Limb (tissue), 2 donors: ENCODE data around the gene BLOC1S3.

Experiments
- DNase-seq, 2 donors: peaks; one replicate each; pipeline ENCODE4 v3.0.0-alpha.2; 2016; ENCODE audit errors: extremely low spot score in 2 of 2

BLOC1S3 gene

DNA sequence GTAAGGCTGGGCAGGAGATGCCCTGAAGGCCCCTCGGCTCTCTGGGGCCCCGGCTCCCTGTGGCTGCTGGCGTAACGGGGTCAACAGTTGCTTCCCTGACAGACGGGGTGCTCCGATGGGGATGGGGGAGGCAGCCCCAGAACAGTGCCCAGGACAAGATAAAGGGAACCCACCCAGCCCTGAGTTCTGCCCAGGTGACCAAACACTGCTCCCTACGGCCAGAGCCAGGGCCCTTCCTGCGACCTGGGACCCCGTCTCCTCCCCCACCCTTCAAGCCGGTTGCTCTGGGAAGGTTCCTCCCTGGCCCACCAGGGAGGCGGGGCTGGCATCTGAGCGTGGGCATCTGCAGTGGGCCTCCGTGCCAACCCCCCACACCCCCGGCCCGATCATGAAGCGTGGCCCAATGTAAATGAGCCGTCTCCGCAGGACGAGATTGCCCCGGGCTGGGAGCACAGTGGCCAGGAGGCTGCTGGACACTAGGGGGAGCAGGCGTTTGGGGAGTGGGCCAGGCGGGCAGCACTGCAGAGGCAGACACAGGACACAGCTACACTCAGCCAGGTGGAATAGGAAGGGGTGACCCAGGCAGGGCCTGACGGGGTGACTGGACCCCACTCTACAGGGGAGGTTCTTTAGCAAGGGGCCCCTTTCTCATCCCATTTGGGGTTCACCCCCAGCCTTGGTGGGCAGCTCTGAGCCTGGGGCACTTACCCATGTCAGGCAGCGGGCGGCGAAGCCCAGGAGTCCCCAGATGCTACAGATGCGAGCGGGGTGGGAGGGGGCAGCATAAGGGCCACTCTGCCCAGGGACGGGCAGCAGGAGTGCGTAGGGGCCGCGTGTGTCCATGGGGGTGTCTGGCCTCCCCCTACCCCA lies 16.6 kb upstream of the BLOC1S3 start:
- DNase-seq, result peak in 1 of 2 donors; percentile 23

DNA sequence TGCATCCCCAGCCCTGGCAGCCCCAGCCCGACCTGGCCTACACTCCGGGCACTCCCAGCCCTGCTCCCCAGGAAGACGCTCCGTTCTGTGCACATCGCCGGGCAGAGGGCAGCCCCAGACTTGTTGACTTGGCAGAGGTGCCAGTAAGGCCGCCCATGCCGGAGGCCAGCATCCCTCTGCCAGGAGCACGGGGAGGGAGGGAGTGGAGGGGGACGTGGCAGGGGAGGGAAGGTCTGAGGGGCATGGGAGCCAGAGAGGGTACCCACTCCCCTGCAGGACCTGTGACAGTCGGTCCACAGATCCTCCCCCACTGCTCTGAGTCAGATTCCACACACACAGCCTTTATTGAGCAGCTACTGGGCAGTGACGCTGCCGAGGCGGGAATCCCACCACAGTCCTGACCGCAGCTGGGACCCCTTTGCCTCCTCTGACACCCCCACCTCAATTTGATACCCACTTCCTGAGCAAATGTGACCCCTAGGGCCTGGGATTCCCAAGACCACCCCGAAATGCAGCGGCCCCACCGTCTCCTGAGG lies 15.9 kb upstream of the BLOC1S3 start:
- DNase-seq, result no peak

- DNase-seq, result peak in 1 of 2 donors; percentile 24
Observed at GRCh38 chr19:45163156-45163555, 15.4 kb upstream of the BLOC1S3 start.

DNA sequence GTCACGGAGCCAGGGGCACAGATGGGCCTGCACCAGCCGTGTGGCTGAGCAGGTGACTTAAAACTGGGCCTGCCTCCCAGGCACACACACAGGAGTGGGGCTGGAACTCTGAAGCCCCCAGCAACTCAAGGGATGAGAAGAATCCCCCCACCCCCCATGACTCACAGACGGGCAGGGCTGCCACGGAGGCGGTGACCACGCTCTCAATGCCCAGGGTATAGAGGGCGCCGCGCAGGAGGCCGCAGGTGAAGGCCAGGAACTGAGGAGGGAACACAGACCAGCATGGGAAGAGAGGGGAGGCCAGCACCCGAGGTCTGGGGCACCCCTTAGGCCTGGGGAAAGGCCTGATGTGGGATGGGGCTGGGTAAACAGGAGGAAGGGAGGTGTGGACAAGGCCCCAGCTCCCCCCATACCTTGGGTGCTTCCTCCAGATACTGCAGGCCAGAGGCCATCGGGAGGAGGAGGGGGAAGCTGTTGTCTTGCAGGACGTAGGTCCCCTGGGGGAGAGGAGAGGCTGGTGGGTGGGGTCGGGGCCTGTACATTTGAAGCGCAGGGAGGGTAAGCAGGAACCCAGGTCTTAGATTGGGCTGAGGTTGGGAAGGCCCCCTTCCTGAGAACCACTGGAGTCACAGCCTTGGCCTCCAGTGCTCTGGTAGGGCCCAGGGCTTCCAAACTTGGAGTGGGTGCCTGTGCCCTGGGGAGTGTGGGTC lies 14.7 kb upstream of the BLOC1S3 start:
- DNase-seq, result peak in 1 of 2 donors; percentile 24

DNA sequence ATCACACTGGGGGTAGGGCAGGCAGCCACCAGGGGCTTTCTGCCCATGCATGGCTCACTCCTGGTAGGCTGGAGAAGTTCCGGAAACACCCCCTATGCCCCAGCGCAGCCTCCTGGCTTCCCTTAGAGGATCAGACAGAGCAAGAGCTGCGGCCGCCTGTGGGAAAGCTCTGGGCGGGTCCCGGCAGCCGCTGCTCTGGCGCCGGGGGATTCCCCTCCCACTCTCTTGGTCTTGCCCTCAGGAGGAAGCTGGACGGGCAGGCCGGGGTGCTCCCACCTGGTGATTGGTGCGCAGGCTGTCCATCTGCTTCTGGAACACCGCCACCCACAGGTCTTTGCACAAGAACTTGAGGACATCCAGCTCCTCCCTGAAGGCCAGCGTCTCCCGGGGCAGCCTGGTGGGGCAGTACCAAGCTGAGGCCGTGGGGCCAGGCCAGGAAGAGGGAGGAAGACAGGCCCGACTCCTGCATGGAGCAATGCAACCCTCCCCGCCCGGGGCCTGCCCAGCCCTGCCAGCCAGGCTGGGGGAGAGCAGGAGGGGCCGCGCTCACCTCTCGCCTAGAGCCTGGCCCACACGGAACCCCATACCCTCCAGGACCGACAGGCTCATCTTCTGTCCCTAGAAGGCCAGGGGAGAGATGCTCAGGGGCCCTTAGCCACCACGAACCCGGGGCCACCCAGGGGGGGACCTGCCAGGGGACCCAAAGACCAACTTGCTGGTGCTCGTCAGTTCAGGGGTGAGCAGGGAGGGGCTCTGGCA lies 13.8 kb upstream of the BLOC1S3 start:
- peak in 1 of 2 donors; percentile 44 for DNase-seq

DNA sequence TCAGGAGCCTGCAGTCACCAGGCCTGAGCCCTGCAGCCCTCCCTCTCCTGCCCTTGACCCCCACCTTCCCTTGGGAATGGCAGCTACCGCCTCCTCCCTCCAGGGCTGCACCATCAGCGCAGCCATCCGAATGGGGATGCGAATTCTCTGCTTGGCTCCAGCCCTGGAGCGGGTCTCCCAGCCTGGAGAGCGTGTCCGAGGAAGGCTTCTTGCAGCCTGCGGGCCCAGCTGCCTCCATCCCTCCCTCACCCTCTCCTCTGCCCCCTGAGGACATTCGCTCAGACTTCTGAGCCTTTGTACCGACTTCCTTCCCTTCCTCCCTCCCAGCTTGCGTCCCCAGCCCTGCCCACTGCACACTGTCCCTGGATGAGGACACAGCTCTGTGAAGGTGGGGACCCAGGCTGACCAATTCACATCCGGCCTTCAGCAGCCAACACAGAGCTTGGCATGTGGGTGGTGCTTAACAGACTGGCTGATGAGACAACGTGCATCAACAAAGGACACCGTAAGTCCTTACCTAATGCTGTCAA lies 11.8 kb upstream of the BLOC1S3 start:
- DNase-seq, result peak in 1 of 2 donors; percentile 27

GRCh38 chr19:45168767-45169351 lies 9.7 kb upstream of the BLOC1S3 start:
- DNase-seq, result peak in 1 of 2 donors; percentile 21

- DNase-seq, result peak in 1 of 2 donors; percentile 20
Observed at GRCh38 chr19:45169602-45170001, 9.0 kb upstream of the BLOC1S3 start.

GRCh38 chr19:45170146-45171106 lies 8.2 kb upstream of the BLOC1S3 start:
- DNase-seq, result peak in 1 of 2 donors; percentile 20

- no peak for DNase-seq
Observed at GRCh38 chr19:45171211-45171623, 7.4 kb upstream of the BLOC1S3 start.

DNA sequence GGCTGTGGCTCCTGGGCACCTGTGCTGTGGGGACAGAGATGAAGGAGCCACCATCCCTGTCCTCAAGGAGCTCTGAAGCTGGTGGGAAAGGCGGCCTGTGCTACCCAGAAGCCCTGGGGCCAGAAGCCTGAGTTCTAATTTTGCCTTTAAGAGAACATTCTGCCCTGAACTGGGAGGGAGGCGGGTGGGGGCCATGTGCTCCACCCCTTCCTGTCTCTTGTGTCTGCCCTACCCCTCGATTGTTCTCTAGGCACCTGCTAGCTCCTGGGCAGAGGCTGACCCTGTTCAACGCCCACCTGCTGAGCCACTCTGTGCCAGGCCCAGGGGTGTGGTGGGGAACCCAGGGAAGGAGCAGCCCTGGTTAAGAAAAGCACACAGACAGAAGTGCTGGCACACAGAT lies 6.4 kb upstream of the BLOC1S3 start:
- DNase-seq, result no peak

- DNase-seq, result no peak
Observed at GRCh38 chr19:45172611-45173208, 5.9 kb upstream of the BLOC1S3 start.

GRCh38 chr19:45173816-45174215 lies 4.8 kb upstream of the BLOC1S3 start:
- DNase-seq, result no peak

- DNase-seq, result no peak
Observed at GRCh38 chr19:45175515-45176345, 2.9 kb upstream of the BLOC1S3 start.

GRCh38 chr19:45177817-45178261 lies 745 bp upstream of the BLOC1S3 start, which contains the start of gene TRAPPC6A:
TRAPPC6A (minus strand) TSS chr19:45178237; CDS start chr19:45178218, 19 bp downstream.
- DNase-seq, result no peak

DNA sequence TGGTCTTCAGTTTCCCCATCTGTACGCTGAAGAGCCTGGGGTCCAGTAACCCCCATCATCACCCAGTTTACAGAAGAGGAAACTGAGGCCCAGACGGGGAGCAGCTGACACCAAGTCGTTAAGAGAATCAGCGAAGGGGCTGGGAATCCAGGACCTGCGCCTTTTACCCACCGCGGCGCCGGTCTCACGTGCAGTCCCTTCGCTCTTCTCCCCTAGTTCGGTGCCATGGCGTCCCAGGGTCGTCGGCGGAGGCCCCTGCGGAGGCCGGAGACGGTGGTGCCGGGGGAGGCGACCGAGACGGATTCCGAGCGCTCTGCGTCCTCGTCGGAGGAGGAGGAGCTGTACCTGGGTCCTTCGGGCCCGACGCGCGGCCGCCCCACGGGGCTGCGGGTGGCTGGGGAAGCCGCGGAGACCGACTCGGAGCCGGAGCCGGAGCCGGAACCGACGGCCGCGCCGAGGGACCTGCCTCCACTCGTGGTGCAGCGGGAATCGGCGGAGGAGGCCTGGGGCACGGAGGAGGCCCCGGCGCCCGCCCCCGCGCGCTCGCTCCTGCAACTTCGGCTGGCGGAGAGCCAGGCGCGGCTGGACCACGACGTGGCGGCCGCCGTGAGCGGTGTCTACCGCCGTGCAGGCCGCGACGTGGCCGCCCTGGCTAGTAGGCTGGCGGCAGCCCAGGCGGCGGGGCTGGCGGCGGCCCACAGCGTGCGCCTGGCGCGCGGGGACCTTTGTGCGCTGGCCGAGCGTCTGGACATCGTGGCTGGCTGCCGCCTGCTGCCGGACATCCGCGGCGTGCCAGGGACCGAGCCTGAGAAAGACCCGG lies 698 bp downstream of the BLOC1S3 start:
- DNase-seq, result no peak

- DNase-seq, result no peak
Observed at GRCh38 chr19:45179892-45180370, 1.3 kb downstream of the BLOC1S3 start.
